Stimulated activated CD4-positive, alpha-beta T cell treated with anti-CD3 and anti-CD28 coated beads, TNF-alpha, amount 100 ng/mL, for 48 hours (primary cell): Measurements from ENCODE around the gene ZNF616.
A peak's percentile ranks its signal among the peaks of the same experiment; 100 is the strongest.

Experiments used
- DNase-seq, 3 donors: peaks; one replicate each; pipeline ENCODE4 v3.0.0-alpha.2; 2020; ENCODE audit warnings: low read depth in 3 of 3

ZNF616 gene

DNA sequence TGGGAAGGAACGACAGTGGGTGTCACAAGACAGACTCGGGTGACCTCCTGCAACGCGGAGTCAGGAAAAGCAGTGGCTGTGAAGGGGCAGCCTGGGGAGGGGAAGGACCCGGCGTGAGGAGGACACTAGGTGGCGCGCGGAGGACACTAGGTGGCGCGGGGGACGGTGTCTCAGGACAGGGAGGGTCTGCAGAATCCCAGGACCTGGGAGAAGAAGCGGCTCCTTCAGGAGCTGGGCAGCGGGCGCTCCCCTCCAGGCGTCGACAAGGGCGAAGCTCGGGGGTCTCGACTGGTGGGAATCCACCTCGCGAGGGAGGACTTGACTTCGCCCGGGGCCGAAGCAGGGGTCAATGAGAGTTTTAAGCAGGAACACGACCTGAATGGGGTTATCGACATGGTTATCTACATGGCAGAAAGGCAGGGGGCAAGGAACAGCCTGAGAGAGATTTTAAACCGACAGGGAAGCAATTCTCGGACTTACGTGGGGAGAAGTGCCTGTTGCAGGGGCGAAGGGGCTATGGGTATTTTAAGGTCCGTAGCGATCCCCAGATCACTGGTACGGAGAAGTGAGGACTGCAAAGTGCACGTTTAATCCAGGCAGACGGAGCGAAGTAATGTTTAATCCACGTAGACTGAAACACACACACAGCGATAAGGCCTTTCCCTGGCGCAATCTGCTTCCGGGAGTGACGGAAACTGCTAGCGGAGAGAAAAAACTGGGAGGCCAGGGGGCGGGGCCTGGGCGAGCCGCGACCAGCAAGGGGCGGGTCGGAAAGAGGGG lies at the start of gene ZNF616:
Gene ZNF616, minus strand, starts transcription at position 687 of the 780 bp plus-strand sequence. CDS start 9,426 bp downstream, outside the sequence.
- peak; percentile 56 to 95 (median 61) for DNase-seq

DNA sequence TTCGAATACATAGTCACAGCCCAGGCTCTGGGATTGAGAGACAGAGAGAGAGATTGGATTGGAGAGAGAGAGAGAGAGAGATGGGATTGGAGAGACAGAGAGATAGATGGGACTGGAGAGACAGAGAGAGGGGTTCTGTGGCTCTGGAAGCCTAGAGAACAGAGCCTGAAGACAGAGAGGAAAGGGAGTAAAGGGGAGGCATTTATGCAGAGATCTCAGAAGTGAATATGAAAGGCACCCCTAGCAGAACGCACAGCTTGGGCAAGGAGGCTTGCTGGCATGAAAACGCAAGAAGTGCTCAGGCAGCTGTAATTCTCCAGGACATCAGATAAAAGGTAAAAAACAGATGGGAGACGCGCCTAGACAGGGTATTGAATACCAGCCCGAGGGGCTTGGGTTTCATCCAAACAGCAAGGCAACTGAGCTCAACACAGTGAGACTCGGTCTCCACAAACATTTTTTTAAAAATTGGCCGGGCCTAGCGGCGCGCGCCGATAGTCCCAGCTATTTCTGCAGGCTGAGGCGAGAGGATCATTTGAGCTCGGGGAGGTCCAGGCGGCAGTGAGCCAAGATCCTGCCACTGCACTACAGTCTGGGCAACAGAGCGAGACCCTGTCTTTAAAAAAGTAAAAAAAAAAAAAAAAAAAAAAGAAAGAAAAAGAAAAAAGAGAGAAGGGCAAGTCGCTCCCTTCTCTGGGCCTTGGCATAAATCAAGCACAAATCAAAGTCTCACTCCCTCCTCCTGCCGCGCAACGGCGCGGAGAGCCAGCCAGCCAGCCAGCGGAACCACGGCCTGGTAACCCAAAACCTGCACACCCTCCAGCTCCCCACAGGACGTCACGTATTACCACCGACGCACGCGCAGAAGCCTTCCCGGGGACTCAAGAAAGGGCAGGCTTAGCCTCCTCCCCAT lies 49.3 kb upstream of the ZNF616 start:
- peak in 1 of 3 donors; percentile 93 for DNase-seq

DNA sequence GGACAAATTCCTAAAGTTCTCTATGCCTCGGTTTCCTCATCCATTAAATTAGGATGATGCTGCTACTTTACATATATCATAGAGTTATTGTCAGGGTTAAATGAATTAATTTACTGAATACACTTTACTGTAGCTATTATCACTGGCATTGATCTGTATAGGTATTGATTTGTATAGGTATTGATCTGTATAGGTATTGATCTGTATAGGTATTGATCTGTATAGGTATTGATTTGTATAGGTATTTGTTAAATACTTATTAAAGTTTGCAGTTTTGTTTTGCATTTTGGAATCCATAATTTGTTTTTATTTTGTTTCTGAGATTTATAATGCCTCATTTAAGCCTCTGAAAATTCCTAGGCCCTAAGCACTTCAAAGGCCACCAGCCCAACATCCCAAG lies 47.7 kb upstream of the ZNF616 start:
- DNase-seq = no peak

DNA sequence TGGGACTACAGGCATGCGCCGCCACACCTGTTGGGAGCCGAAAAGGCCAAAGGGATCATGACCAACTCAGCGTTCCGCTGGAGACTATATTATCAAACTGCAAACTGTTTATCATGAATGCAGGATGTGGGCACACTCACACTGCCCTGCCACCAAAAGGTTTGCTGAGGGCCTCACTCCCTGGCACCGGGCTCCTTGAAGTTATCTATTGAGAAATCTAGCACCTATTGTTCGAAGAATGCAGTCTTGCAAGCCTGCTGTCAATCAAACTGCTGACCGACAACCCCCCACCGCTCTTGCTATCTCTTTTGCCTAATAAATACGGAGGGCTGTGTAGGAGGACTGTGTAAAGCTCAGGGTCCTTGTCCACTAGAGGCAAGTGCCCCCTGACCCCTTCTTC lies 36.8 kb upstream of the ZNF616 start:
- DNase-seq = no peak

DNA sequence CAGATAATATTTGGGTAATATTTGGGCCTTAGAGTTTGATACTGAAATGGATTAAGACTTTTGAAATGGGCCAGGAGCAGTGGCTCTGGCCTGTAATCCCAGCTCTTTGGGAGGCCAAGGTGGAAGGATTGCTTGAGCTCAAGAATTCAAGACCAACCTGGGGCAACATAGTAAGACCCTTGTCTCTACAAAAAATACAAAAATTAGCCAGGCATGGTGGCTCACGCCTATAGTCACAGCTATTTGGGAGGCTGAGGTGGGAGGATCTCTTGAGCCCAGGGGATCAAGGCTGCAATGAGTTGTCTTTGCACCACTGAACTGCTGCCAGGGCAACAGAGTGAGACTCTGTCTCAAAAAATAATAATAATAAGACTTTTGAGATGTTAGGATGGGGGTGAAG lies 32.6 kb upstream of the ZNF616 start:
- DNase-seq = no peak

DNA sequence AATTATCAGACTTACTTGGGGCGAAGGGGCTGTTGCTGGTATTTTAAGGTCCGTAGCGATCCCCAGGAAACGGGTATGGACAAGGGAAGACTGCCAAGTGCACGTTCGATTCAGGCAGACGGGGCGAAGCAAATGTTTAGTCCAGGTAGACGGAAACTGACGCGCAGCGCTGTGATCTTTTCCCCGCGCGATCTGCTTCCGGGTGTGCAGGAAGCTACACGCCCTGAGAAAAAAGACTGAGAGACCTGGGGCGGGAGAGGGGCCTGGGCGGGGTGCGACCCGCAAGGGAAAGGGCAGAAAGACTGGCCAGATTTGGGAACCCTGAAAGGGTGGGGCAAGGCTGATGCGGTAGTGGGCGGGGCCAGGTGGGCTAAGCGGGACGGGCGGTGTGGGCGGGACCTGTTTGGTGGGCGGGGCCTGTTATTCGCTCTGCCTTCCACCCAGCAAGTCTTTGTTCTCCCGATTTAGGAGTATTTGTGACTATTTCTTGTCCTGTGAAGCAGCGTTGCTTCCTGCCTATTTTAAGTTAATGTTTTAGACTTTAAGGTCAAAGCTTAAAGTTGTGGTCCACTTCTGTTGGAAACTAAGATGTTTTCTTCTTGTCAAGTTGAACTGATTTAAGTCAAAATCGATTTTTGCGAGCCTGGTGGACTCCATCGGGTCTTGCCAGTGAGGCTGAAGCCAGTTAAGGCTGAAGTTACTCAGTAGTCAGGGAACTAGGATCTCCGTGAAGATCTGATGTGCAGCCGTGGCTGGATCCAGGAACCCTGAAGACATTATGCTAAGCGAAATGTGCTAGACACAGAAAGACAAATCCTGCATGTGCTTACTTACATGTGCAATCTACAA lies 31.8 kb upstream of the ZNF616 start, which contains the start of gene ZNF836:
Gene ZNF836, minus strand, starts transcription at position 301 of the 849 bp plus-strand sequence. CDS start 3,549 bp downstream, outside the sequence.
- peak; percentile 76 to 95 (median 84) for DNase-seq

DNA sequence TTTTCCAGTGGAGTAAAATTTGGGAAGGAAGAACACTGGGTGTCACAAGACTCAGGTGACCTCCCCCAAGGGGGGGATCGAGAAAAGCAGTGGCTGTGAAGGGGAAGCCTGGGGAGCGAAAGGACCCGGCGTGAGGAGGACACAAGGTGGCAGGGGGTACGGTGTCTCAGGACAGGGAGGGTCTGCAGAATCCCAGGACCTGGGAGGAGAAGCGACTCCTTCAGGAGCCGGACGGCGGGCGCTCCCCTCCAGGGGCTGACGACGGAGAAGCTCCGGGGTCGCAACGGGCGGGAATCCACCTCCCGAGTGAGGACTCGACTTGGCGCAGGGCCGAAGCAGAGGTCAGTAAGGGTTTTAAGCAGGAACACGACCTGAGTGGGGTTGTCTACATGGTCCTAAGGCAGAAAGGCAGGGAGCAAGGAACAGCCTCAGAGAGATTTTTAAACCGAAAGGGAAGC lies 31.2 kb upstream of the ZNF616 start:
- DNase-seq = no peak

DNA sequence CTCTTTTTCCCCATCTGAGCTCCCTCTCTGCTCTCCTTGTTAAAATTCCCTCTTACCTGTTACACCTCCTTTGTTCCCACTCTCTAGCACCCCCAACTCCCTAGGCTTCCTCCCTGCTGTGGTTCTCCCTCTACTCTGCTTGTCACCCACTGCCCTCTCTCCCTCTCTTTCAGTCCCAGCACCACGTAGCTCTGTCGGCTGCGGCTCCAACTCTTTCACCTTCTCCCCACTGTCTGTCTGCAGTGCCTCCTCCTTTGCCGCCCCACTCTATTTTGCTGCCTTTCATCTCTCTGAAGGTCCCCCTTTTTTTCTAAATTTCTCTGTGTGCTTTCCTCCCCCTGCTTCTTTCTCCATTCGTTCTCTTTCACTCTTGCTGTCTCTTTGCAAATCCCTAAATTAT lies 30.6 kb upstream of the ZNF616 start:
- DNase-seq = no peak

DNA sequence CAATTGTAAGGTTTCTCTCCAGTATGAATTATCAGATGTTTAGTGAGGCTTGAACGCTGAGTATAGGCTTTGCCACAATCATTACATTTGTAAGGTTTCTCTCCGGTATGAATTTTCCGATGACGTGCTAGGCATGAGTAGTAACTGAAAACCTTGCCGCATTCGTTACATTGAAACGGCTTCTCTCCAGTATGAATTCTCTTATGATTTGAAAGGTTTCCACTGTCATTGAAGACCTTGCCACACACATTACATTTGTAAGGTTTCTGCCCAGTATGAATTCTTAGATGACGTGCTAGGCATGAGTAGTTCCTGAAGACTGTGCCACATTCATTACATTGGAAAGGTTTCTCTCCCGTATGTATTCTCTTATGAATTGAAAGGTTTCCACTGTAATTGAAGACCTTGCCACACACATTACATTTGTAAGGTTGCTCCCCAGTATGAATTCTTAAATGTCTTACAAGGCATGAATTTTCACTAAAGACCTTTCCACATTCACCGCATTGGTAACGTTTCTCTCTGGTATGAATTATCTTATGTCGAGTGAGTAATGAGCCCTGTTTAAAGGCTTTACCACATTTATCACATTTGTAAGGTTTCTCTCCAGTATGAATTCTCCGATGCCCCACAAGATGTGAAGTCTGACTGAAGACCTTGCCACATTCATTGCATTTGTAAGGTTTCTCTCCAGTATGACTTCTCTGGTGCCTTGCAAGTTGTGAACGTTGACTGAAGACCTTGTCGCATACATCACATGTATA lies 16.0 kb upstream of the ZNF616 start:
- no peak for DNase-seq

DNA sequence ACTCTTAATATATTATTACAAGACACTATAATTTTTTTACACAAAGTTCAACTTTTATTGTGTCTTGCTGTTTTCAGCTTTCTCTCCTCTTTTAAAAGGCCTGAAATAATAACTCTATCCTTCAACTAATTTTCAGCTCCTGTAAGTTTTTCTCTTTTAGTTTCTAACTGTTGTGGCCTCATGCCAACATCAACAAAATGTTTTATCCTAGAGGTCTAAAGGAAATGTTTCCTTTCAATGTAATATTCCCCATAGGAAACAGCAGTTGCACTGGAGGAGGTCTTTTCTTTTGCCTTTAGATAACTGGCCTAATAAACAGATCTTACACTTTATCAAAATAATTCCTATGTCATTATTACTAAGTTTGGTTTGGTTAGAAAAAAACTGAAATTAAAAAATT lies 8.5 kb upstream of the ZNF616 start:
- DNase-seq = no peak

DNA sequence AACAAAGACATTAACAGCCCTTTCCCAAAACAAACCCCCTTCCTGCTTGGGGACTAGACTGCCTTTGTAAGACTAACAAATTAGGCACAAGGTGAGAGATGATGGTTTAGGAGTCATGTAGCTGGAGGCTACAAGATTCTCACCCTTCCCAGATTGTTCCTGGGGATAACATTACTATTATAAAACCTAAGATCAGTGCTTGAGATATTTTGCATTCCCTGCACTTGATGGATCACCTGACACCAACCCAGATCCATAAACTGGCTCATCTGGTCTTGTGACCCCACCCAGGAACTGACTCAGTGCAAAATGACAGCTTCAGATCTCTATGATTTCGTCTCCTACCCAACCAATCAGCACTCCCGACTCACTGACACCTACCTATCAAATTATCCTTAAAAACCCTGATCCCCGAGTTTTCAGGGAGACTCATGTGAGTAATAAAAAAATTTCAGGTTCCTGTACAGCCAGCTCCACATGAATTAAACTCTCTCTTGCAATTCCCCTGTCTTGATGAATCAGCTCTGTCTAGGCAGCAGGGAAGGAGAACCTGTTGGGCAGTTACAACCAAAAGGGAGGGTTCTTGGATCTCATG lies 2.4 kb upstream of the ZNF616 start:
- no peak for DNase-seq

DNA sequence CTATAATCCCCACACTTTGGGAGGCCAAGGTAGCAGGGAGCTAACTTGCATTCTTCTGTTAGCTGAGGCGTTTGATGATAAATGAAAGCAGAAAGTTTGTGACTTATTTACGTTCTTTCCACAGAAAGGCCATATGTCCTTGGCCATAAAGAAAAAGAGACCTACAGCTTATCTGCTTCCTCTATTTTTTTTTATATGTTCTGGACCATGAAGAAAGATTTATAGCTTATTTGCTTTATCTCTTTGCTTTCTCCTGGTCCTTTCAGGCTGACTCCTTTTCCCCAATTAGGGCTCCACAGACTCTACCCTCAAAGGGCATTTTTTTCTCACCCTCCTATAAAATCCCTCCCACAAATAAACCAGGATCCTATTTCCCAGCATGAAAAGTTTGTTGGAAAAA lies 1.5 kb upstream of the ZNF616 start:
- DNase-seq = no peak

DNA sequence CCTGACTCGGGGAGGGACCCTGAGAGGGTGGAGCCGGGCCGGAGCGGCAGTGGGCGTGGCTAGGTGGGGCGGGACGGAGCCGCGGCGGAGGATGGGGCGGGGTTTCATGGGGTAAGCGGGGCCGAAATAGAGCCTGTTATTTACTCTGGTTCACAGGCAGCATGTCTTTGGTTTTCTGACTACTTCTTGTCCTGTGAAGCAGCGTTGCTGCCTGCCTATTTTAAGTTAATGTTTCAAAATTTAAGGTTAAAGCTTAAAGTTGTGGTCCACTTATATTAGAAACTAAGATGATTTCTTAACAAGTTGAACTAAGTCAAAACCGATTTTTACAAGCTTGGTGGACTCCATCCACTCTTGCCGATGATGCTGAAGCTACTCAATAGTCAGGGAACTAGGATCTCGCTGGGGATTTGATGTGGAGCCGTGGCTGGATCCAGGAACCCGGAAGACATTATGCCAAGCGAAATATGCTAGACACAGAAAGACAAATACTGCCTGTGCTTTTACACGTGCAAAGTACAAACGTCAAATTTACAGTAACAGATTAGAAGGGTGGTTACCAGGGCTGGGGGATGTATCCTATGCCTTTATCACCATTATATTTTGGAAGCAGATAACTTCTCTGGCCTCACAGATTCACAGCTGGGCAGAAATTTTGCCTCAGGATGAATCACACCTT lies 433 bp upstream of the ZNF616 start:
- DNase-seq = peak in 2 of 3 donors; percentile 97 to 99

DNA sequence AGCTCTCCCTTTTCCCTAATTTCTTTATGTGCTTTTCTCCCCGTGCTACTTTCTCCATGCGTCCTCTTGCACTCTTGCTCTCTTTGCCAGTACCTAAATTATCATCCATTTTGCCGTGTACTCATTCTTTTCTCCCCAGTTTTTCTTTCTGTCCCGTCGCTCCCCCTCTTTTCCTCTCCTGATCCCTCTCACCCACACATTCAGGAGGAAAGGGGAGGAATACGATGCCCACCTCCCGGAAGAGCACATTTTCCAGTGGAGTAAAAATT lies 821 bp downstream of the ZNF616 start:
- DNase-seq = no peak

DNA sequence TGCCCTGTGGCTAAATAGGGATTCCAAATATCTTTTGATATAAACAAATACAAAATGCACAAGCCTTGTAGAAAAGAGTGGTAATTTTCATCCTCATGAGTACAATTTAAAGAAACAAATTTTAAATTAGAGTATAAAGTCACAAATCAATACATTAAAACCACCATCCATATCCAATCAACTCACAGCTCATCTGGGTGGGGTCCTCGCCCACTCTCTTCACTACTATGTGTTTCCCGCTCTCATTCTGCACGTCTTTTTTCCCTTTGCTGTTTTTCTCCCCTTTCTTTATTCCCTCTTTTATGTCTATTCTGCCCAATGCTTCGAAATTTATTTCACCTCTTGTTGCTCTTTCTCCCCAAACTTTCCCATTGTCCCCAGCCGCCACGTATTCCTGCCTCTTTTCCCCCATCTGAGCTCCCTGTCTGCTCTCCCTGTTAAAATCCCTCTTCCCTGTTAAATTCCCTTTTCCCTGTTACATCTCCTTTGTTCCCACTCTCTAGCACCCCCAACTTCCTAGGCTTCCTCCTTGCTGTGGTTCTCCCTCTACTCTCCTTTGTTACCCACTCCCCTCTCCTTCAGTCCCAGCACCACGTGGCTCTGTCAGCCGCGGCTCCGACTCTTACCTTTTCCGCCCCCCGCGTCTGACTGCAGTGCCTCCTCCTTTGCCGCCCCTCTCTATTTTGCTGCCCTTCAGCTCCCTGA lies 1.3 kb downstream of the ZNF616 start:
- peak in 1 of 3 donors; percentile 8 for DNase-seq

DNA sequence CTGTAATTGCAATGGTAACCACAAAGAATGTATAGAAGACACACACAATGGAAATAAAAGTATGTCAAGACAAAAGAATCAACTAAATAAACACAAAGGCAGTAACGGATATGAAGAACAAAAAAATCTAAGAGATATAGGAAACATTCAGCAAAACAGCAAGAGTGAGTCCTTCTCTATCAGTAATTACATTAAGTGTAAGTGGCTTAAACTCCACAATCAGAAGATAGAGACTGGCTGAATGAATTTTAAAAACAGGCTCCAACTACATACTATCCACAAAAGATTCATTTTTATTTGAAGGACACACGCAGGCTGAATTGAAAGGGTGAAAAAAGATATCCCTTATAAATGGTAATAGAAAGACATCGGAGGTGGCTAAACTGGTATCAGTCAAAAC lies 19.5 kb downstream of the ZNF616 start:
- DNase-seq = no peak

DNA sequence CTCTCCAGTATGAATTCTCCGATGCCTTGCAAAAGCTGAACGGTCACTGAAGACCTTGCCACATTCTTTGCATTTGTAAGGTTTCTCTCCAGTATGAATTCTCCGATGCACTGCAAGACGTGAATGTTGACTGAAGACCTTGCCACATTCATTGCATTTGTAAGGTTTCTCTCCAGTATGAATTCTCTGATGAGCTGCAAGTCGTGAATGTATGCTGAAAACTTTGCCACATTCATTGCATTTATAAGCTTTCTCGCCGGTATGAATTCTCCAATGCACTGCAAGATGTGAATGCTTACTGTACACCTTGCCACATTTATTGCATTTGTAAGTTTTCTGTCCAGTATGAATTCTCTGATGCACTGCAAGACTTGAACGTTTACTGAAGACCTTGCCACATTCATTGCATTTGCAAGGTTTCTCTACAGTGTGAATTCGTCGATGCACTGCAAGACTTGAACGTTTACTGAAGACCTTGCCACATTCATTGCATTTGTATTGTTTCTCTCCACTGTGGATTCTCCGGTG lies 24.1 kb downstream of the ZNF616 start:
- no peak for DNase-seq

DNA sequence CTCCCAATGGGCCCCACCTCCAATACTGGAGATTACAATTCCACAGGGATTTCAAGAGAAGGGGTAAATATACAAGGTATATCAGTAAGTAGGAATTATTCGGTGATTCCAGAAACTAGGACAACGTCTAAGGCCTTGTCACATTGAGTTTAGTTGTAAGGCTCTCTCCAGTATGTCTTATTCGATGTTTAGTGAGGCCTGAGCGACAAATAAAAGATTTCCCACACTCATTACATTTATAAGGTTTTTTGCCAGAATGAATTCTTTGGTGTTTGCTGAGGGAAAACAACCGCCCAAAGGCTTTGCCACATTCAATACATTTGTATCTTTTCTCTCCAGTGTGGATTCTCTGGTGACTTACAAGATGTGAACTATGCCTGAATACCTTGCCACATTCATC lies 25.0 kb downstream of the ZNF616 start:
- DNase-seq = no peak

DNA sequence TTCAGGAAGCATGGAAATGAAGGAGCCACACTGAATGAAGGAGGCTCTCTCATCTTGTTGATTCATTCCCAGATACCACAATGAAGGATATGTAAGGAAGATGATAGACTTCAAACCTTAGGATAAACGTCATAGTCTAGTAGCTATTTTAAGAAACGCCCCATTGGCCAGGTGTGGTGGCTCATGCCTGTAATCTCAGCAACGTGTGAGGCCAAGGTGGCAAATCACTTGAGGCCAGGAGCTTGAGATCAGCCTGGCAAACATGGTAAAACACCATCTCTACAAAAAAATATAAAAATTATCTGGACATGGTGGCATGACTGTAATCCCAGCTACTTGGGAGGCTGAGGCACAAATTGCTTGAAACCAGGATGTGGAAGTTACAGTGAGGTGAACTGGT lies 27.1 kb downstream of the ZNF616 start:
- no peak for DNase-seq
